ENCODE data around the gene CFLAR.

- TF ChIP-seq CTCF (IDR thresholded peaks at IDR 0.05) (no peak), POLR2A (IDR thresholded peaks at IDR 0.05) (no peak)
Measured at GRCh38 chr2:201128033-201128432, 12.1 kb downstream of the CFLAR start.

Data from tibial nerve (tissue), 3 donors.